GM13977 (cell line): ENCODE results near the gene DUOX1.
"Not testable (repeated sequence)": the region's sequence is repeated elsewhere in the genome, so short reads cannot be mapped to it uniquely, and the experiment has no call there.

ENCODE experiments used
- DNase-seq: peaks from one replicate; pipeline ENCODE4 v3.0.0; 2012; ENCODE audit warnings: low spot score
- CTCF ChIP-seq: IDR thresholded peaks from 2 replicates; pipeline ENCODE4 v1.5.1; 2012; ENCODE audit warnings: mild to moderate bottlenecking, control low read depth; ENCODE audit not compliant: insufficient read depth; ENCODE audit errors: extremely low read depth, missing control alignments
- in situ Hi-C: fragments of 300-500 bp; cut with MboI; formaldehyde crosslinking; loops from one replicate; pipeline ENCODE4 v1.12.0; 2022; ENCODE audit warnings: low sequenced_read_pairs, low pct_unique_long_range_greater_than_20kb, mixed read lengths, inconsistent platforms; ENCODE audit not compliant: unreplicated experiment

DUOX1 gene

GRCh38 chr15:45095661-45096060 lies 34.1 kb upstream of the DUOX1 start:
- in situ Hi-C loops, result no loop called here
- TF ChIP-seq CTCF, result no peak
- no peak for DNase-seq

GRCh38 chr15:45097466-45097865 lies 32.3 kb upstream of the DUOX1 start:
- no peak for DNase-seq
- no peak for TF ChIP-seq CTCF
- in situ Hi-C loops, result no loop called here

- in situ Hi-C loops, result no loop called here
- TF ChIP-seq CTCF, result no peak
- no peak for DNase-seq
Measured at GRCh38 chr15:45099549-45100165, 30.1 kb upstream of the DUOX1 start.

- TF ChIP-seq CTCF, result no peak
- in situ Hi-C loops, result no loop called here
- DNase-seq, result no peak
Measured at GRCh38 chr15:45100884-45101625, 28.7 kb upstream of the DUOX1 start.

GRCh38 chr15:45101749-45102148 lies 28.0 kb upstream of the DUOX1 start:
- no peak for TF ChIP-seq CTCF
- in situ Hi-C loops, result no loop called here
- DNase-seq, result no peak

GRCh38 chr15:45102226-45102625 lies 27.6 kb upstream of the DUOX1 start:
- in situ Hi-C loops, result no loop called here
- no peak for TF ChIP-seq CTCF
- no peak for DNase-seq

- DNase-seq, in situ Hi-C loops: not testable (repeated sequence)
Measured at GRCh38 chr15:45104170-45104569, 25.6 kb upstream of the DUOX1 start.
